ENCODE data around the gene PARP15.

DNA sequence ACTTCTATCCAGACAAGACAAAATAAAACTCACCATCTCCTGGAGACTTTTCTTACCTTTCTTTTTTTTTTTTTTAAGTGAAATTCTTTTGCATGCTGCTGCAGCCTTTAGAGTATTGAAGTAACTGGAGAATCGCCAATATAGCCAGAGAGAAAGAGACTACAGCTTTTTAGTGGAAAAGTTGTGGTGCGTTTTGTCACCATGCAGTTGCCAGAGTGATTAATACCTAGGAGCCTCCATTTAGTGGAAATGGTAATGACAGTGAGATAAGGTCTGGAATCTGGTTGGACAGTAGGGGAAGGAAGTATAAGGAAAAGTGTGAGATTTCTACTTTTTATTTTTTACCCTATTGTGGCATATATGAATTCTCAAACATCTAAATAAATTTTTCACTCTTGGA is 85.1 kb downstream of the PARP15 start:
- TF ChIP-seq NFIC (IDR thresholded peaks at IDR 0.05) (no peak), CEBPB (IDR thresholded peaks at IDR 0.05) (no peak), EP300 (IDR thresholded peaks at IDR 0.05; ENCODE audit: borderline replicate concordance) (no peak), RAD21 (IDR thresholded peaks at IDR 0.05; ENCODE audit: low read depth) (no peak), FOXM1 (IDR thresholded peaks at IDR 0.05; ENCODE audit: borderline replicate concordance, low read depth) (no peak), TCF12 (IDR thresholded peaks at IDR 0.05; ENCODE audit: low read depth) (no peak)
- TF ChIP-seq, protein P1, sequence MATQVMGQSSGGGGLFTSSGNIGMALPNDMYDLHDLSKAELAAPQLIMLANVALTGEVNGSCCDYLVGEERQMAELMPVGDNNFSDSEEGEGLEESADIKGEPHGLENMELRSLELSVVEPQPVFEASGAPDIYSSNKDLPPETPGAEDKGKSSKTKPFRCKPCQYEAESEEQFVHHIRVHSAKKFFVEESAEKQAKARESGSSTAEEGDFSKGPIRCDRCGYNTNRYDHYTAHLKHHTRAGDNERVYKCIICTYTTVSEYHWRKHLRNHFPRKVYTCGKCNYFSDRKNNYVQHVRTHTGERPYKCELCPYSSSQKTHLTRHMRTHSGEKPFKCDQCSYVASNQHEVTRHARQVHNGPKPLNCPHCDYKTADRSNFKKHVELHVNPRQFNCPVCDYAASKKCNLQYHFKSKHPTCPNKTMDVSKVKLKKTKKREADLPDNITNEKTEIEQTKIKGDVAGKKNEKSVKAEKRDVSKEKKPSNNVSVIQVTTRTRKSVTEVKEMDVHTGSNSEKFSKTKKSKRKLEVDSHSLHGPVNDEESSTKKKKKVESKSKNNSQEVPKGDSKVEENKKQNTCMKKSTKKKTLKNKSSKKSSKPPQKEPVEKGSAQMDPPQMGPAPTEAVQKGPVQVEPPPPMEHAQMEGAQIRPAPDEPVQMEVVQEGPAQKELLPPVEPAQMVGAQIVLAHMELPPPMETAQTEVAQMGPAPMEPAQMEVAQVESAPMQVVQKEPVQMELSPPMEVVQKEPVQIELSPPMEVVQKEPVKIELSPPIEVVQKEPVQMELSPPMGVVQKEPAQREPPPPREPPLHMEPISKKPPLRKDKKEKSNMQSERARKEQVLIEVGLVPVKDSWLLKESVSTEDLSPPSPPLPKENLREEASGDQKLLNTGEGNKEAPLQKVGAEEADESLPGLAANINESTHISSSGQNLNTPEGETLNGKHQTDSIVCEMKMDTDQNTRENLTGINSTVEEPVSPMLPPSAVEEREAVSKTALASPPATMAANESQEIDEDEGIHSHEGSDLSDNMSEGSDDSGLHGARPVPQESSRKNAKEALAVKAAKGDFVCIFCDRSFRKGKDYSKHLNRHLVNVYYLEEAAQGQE (IDR thresholded peaks at IDR 0.05; ENCODE audit: low read depth): no peak
- TF ChIP-seq, protein P2, sequence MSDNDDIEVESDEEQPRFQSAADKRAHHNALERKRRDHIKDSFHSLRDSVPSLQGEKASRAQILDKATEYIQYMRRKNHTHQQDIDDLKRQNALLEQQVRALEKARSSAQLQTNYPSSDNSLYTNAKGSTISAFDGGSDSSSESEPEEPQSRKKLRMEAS (IDR thresholded peaks at IDR 0.05): no peak

Measured in Ishikawa (cell line).